ENCODE measurements around the gene OR52D1.

The OR52D1 gene

DNA sequence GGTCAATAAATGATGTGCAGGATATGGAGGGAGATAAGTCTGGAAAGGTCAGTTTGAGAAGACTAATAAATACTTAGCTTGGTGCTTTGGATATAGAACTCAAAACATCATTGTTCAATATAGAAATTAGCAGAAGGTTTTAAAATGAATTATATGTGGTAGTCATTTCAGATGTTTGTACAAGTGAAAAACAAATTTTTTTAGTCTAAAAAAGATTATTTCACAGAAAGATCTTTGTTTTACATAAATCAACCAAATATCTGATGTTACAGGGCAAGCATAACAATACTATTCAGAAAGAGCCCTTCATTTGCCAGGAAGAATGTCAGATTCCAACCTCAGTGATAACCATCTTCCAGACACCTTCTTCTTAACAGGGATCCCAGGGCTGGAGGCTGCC, at the start of gene OR52D1:
Gene OR52D1 (plus strand): TSS at position 301 of the 400 bp plus-strand sequence. CDS start 22 bp downstream, at position 323.
- DNase-seq = no peak

- no peak for DNase-seq
These were observed 47.1 kb upstream of the OR52D1 start, which contains the start of gene OR51I1 for GRCh38 chr11:5441414-5441813. Gene OR51I1, minus strand, starts transcription at chr11:5441514. Its CDS starts 0 bp downstream, at chr11:5441514.

DNA sequence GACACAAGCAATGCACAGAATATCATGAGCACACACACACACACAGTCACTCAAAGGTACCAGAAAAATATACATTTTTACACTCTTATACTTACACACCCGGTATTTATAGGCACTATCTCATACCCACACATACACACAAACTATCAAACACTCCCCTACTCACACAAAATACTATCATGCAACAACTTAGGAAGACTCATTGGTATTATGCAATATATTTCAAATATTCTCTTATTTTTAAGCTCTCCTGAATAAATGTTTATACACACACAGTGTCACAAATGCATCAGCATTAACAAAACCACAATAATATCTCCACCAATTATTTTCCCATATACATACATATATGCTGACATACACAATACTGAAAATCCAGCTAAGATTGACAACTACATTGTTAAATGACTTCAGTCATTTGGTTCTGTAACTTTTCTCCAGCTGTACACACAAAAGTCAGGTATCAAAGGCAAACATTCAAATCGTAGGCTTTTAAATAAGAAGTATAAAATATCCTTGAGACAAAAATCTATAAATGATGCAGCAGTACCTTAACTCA, 44.6 kb upstream of the OR52D1 start:
- no peak for DNase-seq

GRCh38 chr11:5449023-5449422, 39.5 kb upstream of the OR52D1 start, which contains the start of gene OR51I2:
Gene OR51I2, plus strand, starts transcription at chr11:5449323. Its CDS starts 4,166 bp downstream, at chr11:5453489.
- DNase-seq = no peak

- no peak for DNase-seq
These were observed 39.1 kb upstream of the OR52D1 start for GRCh38 chr11:5449432-5449831.

- no peak for DNase-seq
These were observed 27.4 kb upstream of the OR52D1 start for GRCh38 chr11:5460983-5461621.

- no peak for DNase-seq
These were observed 21.0 kb upstream of the OR52D1 start for GRCh38 chr11:5467527-5467926.

DNA sequence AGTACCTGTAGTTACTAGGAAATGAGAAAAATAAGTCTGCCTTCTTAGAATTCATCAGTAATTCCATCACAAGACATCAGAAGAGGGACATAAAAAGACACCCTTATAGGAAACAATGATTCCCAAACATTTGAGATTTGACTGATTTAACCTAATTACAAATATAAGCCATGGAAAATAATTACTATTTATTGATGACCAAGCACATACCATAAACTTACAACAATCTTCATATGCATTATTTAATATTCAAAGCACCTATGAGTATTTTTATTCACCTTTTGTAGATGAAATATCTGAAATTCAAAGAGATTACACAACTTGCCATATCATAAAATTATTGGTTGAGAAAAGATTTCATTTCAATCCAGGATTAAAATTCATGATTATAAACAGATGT, 14.6 kb upstream of the OR52D1 start:
- DNase-seq = no peak

GRCh38 chr11:5476186-5476819, 12.2 kb upstream of the OR52D1 start:
- DNase-seq = peak in 9 of 56 donors; percentile 2 to 13 (median 4)

DNA sequence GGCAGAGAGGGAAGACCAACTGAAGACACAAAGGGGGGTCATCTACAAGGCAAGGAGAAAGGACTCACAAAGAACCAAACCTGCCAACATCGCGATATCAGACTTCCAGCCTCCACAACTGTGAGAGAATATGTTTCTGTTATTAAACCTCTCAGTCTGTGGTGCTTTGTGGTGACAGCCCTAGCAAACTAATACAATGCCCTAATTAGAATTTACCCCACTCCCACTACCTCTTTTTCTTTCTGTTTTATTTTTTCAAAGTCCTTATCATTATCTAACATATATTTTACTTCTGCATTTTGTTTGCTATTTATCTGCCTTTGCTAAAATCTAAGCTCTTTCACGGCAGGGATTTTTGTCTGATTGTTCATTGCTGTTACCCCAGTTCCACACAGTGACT, 2.5 kb upstream of the OR52D1 start:
- no peak for DNase-seq

DNA sequence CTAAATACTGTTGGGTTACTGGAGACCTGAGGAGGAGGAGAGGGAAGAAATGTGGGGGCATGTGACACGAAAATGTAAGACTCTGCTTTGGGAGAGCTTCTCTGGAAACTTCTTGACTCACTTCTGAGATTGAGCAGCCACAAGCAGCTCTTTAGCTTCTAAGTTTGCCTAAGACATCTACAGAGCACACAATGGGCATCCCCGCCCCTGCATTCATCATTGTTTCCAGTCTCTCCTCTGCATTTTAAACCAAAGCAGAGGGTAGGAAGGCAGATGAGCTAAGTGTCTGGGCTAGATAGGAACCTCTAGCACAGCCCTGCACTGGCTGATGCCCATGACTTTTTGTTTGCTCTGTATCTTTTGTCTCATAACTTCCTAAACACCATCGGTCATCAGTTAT, 2.1 kb upstream of the OR52D1 start:
- no peak for DNase-seq

GRCh38 chr11:5488798-5489399, 414 bp downstream of the OR52D1 start:
- no peak for DNase-seq

DNA sequence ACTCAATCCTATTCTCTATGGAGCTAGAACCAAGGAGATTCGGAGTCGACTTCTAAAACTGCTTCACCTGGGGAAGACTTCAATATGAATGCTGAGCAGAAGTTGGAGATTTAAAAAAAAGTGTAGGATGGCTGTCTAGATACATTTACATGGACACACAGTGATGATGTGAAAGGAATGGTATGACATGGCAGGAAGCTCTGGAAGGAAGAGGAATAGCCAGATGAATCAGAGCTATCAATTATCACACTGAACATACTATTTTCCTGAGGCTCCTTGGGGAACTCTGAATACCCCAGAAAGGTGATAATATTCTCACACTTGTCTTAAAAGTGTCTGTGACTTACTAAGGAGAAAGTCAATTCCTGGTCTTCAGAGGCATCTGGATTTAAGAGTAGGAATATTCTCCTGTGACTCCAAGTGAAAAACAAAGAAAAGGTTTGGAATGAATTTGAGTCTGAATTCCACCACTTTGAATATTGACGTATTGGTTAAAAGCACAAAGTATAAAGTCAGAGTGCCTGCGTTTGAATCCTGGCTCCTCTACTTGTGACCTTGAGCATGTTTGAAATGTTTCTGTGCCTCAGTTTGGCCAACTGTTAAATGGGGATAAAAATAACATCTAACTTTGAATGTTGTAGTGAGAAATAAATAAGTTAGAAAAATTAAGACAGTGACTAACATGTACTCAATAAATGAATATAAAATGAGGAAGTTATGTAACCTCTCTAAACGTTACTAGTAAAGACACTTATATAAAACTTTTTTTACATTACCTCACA, 1.3 kb downstream of the OR52D1 start:
- no peak for DNase-seq

DNA sequence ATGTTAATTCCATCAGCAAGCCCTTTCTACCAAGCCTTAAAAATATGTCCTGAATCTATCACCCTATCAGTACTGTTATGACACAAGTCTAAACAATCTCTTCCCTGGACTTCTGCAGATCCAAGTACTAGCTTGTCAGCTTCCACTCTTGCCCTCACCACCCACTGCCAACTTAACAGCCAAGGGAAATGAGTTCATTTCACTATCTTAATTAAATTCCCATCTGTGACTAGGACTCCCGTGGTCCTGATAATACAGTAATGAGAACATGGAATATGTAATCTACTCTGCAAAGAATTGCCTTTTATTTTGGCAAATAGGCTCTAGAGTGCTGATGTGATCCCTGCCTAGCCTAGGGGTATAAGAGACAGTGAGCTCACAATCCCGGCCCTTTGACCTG, 11.2 kb downstream of the OR52D1 start:
- no peak for DNase-seq

- DNase-seq = no peak
These were observed 11.9 kb downstream of the OR52D1 start for GRCh38 chr11:5500393-5500801.

DNA sequence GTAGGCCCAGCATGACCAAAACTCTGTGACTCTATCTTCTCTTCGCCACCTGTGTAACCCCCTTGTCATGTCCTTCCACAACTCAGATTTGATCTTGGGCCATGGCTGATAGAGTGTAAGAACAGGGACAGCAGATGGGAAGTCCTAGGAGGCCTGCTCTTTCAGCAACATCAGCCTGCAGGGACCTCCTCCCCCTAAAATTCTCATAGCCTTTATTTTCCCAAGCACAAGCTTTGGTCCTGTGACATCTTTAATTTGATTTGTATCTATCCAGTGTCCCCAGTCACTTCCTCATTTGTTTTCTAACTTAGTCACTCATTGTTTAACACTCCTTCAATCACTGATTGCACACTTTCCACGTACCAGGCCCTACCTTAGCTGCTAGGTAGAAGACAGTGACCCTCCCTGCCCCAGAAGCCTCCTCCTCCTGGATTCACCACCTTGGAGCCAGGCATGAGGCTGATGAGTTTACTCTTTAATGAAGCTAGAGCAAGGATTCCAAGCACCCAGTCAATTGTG, 16.0 kb downstream of the OR52D1 start:
- no peak for DNase-seq

- DNase-seq = no peak
These were observed 17.0 kb downstream of the OR52D1 start for GRCh38 chr11:5505363-5506048.

DNA sequence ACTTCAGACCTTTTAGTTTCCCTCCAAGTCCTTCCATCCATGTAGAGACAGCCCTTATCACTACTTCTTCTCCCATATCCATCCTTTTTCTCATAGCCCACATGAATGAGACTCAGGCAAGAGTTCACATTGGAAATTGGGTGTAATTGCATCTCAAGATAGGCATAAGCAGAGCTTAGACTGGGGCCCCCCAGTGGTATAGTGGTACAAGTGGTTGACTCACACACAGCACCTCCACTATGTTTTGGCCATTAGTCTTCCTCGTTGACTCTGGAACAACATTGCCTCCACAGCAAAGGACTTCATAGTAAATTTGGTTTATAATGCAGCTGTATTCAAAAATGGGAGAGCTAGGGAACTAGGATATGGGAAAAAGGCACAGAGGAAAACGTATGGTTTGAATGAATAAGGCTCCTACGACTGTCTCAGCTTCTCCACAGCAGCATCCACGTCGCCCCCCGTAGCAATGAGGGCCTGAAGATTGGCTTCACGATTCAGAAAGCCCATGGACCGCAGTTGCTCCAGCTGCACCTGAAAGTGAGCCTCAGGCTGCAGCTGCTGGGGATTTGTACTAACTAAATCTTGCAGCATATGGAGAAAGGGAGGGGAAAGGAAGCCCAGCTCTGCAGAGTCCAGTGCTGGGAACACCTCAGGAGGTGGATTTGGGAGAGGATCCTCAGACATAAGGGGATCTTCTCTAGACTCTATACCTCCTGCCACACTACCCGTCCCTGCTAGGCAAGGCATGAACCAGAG, 18.9 kb downstream of the OR52D1 start:
- no peak for DNase-seq

DNA sequence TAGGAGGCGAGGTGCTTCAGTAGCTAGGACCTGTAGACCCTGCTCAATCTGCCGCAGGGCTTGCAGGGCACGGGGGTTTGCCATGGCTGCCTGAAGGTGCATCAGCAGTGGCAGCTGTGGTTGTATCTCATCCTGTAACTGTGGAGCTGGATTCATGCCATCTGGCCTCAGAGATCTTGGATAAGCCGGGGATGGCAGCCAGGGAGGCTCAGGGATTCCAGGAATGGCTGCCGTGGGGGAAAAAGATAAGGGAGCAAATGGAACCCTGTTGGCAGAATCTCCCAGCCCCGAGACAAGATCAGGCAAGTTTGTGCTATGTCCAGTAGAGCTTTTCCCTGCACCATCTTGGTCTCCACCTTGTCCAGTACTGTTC, 19.4 kb downstream of the OR52D1 start:
- no peak for DNase-seq

GRCh38 chr11:5508605-5509004, 20.1 kb downstream of the OR52D1 start:
- DNase-seq = no peak

Data from amygdala (tissue), 56 donors.